Stimulated activated CD8-positive, alpha-beta memory T cell treated with anti-CD3 and anti-CD28 coated beads, Interleukin-7, amount 100 ng/mL, for 24 hours (primary cell): ENCODE data around the gene MAB21L1.

Source experiments
- DNase-seq: peaks from one replicate; pipeline ENCODE4 v3.0.0-alpha.2; 2020; ENCODE audit warnings: low read depth

Gene MAB21L1

DNA sequence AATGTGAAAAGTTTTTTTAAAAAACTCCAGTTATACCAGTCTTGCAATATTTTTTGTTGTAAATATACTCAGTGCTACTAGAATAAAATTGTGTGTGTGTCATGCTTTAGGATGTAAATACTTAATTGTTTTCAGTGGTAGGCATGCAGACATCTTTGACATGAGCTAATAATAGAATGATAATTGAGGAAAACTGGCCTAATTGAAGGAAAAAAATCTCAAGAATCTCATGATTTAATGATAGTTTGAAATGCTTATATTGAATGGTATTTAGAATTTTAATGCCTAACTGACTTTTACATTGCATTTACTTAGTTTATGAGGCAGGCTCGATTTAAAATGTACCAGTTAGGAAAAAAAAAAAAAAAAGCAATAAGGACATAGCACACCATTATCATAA is 3.2 kb upstream of the MAB21L1 start:
- no peak for DNase-seq

DNA sequence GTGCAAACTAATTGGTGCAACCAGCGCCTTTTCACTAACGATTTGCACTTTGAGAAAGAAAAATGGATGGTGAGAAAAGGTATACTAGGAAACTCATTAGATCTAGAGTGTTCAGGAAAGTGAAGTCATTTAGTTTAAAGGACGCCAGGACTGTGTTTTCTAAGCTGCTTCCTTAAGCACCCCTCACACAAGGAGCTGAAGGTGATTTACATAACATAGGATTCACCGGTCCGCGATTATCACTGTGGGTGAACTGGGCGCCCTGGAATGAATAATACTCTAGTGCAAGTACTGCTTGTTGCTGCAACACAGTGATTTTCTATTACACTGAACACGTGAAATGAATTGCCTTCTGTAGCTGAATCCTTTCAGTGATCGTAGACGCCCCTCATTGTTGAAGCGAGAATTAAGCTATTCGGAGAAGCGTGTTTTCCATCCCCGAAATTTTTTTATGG is 2.6 kb upstream of the MAB21L1 start:
- DNase-seq: no peak

DNA sequence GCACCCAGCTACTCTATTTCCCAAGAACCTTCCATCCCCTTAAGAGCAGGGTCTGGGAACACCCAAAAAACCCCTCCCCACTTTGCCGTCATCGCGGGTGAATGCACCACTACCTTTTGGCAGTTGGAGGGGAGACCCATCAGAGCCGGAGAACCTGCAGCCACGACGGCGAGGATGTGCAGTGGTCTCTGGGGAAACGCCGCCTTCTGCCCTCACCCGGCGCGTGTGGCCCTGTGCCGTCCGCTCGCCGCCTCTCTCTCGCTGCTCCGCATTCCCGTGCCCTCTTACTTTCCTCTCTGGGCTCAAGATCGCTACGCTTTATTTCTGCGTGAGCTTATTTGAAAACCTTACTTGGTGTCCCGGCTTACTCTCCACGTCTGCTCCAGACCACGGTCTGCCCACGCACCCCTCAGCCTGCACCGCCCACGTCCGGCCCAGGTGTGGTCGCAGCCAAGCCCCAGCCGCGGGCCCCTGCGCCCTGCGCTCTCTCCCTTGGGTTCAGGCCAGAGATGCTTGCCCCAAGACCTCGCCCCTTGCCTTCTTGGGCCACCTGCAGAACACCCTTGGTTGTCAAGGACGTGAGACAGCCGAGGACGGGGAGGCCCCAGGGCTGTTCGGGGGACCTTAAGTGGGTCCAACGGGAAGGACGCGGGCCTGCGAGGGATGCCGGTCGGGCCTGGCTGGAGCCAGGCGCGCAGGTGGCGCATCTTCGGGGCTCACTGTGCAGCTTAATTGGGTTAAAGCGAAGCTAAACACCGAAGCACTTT is 2.0 kb upstream of the MAB21L1 start:
- DNase-seq: no peak

DNA sequence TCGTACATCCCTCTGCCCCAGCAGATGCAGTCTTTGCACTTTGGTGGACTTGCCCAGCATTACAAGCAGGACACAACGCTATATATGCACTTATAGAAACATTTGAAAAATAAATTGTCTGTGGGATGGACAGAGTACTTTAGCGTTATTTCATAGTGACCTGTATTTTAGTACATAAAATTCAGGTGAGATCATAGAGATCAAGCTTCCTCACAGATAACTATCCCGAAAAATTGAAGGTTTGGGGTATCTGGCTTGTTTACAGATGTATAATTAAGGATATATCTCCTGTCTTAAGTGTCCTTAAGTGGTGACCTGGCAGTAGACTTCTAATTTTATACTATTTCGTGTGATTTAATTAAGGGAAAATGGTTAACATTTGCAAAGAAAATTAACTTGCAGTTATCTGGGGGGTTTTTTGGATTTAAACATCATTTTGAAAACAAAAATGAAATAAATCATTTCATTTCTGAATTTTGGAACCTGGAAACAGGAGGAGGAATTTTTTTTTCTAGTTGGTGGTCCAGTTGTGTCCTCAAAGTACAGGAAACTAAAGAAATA is 977 bp upstream of the MAB21L1 start:
- no peak for DNase-seq

DNA sequence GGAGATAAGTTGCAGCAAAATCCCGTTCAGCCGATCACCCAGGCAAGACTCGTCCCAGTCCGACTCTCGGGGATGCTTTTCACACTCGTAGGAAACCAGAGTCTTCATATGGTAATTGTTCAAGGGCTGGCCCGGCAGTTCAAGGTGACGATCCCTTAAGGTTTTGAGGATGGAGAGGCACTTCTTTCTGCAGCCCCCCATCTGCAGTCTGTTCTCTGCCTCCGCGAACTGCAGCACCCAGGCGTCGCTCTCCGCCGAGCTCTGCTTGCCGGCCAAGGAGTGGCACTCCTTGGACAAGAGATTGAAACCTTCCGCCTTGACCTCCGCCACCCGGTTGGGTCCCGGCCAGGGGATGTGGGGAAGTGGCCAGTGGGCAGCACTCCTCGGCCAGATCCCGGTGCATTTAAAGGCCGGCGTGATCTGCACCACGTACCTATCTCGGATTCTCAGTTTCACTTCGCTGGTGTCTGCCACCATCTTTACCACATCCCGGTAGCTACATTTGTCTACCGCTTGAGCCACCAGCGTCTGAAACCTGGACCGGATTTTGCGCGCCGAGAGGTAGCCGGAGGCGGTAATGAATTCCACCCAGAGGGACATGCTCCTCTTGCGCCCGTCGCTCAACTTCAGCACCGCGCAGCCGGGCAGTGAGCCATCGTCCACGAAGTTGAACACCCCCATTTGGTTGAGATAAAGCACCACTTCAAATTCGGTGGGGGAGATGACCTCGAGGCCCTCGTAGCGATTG is 1.1 kb downstream of the MAB21L1 start:
- DNase-seq: no peak

DNA sequence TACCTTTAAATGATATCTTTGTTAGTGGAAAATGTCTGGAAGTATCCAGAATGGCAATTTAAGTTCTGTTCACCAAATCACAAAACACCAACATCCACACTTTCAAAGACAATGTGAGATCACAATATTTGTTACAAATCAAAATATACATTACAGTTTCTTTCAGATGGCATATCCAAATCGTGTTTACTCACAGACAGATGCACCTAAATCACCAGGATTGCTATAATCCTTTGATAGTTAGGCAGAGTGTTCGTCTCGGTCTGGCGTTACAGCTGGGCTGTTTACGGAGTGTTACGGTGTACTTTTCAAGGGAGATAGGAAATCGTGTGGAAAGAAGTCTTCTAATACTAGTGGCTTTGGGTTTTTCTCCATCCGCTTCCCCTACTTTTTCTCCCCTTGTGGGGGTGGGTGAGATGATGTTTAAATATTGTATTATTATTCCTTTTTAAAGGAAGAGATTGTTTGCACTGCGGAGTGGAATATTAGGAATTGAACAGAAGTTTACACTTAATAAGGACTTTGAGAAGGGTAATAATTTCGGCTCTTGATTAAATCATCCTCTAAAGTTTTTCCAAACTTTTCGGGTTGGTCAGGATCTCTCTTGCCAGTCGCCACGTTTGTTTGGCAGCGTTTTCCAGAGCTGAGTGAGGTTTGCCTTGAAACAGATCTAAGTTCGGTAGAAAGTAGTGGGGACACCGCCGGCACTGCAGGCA is 1.8 kb downstream of the MAB21L1 start:
- DNase-seq: no peak

DNA sequence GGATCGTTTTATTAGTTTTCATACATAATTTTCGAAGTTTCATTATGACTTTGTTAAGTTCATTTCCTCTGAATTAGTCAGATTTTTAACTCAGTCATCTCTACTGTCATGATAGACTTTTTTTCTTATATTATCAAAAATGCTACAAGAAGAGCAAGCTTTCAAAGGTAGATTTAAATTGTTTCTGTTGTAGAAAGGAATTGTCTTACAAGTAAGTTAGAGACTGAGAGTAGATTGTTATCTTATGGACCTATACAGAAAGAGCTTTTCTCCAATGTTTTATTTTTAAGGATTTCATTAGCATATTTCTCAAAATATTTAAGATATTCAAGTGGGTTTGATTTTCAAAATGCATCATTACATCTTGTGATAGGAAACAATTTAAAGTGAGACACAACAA is 2.7 kb downstream of the MAB21L1 start:
- DNase-seq: no peak

DNA sequence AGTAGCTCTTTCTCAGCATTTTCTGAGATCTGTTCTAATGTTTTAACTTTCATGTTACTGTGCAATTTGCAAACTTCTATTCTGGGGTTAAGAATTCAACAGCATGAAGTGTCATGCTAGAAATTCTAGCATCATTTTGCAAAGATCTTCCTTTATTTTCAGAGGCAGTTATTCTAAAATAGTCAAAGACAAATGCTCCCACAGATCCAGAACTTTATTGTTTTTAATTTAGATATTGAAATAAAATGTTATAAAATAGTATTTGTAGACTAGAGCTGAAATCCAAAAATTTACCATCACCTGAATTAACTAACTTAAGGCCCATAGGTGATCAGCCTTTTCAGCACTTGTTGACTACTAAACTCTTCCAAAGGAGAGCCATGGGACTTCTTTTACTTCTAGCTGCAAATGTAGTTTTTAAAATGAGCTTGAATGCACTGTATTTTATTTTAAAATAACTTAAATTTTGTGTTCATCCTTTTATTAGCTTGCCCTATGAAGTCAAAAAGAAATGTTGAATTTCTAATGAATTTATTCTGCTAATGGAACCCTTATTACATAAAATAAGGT is 3.2 kb downstream of the MAB21L1 start:
- DNase-seq: no peak

DNA sequence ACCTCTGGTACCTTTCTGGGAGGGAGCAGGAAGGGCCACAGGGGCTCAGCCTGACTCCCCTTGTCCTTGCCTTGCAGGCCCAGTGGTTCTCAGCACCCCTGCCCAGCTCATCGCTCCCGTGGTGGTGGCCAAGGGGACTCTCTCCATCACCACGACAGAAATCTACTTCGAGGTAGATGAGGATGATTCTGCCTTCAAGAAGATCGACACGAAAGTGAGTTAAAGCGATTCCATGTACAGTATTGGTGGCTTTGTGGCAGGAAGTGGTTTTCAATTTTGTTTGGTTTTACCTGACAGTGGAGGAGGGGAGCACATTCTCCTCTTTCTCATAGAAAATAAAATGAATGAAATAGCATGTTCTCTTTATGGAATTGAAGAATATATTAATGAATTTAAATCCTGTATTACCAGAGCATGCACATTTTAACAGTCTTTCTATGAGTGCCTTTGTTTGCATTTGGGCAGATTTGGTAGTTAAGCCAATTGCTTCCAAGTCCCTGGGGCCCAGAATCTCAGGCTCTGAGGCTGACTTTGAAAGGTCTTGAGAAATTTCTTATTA is 4.1 kb downstream of the MAB21L1 start:
- no peak for DNase-seq

DNA sequence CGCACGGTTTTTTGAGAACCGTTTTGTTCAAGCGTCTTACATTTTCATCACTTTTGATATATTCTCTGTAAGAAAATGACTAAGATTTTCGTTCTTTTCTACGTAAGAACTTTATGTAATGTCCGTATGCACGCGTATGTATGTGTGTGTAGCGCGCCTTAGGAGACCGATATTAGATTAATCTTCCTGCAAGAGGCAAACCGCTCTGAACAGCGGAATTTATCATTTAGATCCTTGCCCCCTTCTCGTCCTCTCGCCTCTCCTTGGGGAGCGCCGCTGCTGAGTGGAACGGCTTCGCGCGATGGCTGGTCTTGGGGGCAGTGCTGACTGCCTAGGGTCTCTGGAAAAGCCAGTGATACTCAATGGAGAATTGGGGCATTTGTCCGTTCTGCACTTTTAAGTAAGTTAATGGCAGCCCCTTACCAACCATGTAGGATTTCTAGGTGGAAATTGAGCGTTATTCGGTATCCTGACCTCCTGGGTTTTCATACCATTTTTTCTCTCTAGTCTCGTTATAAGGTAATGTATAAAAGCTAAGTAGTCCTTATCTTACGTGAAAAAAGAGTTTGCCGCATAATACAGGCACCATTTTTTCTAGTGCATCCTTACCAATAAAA is 4.7 kb downstream of the MAB21L1 start:
- no peak for DNase-seq

DNA sequence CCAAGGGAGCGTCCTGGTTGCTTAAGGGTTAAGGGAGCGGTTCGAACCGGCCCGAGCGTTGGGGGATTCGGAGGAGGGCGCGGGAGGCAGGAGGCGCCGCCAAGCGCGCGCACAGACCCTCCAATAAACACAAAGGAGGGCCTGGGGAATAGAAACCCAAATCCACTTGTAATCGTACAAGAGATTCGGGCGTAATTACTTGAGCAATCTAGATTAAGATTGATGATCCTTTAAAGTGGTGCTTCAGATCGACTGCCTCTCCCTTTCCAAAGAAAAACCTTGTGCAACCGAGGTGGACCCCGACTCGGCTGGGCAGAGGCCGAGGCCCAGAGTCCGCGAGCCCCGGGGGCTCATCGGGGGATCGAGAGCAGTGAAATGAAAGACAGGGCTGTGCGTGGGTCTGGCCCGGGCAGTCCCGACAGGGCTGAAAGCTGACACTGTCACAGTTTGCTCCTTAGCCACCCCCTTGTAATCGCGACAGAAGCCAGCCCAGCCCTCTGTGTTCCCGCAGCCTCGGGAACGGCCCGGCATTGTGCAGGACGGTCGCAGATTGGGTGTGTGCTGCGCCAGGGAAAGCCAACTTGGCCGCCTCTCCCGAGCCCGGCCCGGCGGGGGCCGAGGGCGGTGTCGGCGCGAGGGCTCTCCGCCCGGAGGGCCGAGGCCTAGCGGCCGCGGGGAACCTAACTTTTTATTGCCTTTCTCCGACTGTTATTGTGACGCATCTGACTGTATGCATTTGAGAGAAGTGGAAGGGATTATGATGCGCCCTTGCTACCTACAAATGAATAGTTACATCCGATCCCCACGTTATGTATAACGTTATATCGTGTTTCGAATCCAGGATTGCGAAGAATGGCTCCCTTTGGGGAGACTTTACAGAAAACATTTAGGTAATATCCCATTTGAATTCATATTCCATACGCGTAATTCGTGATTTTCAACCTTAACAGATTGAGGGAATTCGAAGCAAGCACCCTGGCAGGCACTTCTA is 5.5 kb downstream of the MAB21L1 start:
- no peak for DNase-seq

DNA sequence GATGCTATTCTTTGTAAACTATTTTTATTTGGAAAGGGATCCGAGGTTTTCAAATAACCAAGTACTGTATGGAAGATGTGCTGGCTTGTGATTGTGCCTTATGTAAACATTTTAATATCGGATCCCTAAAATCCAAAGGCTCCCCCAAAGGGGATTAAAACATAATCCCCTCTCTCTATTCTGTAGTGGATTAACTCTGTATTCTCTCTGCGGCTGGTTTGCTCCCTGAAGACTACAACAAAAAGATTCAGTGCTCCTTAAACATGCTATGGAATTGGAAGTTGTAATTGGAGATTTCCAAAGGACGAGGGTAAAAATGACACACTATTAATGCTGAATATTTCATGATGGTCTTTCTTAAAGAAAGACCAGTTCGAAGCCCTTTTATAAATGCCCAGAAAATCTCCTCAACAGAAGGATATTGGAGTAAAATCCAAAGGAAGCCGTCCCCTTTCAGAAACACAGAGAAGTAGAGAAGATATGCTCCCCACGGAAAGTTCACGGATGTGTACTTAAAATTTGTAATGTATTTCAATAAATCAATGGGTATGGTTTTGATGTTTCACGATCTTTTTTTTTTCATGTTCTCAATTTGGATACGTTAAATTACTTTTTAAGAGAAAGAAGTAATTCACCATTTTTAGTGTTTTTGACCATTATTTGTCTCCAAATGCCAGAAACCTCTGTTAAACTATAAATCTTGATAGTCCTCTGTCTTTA is 6.5 kb downstream of the MAB21L1 start:
- no peak for DNase-seq

DNA sequence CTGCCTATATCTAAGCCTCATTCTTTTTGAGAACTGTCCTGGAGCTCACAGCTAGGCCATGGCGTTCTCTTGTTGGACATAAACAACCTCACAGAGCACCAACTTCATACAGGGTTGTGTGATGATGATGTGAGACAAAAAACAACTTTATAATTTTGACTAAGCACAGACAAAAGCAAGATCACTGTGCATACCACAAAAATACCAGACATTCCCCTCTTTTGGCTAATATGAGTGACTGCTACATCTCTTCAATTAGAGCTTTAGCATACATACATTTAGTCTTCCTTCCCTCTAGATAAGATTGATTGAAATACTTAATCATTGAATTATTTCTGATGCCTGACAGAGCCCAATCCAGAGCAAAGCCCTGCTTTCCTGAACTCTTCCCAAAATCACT is 8.3 kb downstream of the MAB21L1 start:
- no peak for DNase-seq

DNA sequence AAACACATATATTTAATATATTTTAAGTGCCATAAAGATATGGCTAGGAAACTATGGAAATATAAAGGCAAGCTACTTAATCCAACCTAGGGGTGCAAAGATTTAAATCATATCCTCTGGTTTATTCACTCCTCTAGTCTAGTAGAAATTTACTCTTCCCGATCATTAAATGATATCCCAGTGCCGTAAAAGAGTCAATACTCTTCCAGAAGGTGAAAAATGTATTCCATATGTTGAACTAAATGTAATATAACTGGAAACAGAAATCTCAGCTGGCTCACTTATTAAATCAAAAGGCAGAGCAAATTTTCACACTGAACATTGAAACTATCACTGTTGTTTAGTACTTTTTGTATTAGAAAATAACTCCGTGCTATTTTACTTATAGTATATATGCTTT is 11.1 kb downstream of the MAB21L1 start:
- DNase-seq: no peak

DNA sequence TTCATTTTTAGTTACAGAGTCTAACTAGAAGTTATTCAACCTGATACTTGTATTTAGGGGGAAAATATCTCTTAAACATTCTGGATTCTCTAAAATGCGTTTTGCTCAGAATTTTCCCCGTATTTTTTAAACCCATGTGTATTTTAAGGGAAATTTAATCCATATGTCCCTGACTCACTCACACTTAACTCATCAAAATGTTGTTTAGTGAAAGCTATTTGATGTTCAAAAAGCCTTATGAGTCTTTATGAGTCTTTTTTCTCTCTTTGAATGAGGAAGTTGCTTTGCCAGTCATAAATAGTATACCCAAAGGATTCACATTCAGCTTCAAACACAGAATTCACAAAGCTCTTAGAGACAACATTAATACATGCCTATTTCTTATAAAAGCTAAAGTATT is 16.4 kb downstream of the MAB21L1 start:
- no peak for DNase-seq

DNA sequence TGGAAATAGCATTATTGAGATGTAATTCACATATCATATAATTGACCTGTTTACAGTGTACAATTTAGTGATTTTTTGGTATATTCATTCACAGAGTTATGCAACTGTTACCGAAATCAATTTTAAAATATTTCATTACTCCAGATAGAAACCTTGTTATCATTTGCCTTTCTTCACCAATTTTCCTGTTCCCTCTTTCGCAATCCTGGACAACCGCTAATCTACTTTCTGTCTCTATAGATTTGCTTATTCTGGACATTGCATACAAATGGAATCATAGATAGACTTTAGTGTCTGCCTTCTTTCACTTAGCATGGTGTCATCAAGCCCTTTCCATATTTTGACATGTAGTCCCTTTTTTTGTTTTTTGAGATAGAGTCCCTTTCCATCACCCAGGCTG is 19.2 kb downstream of the MAB21L1 start:
- DNase-seq: no peak

DNA sequence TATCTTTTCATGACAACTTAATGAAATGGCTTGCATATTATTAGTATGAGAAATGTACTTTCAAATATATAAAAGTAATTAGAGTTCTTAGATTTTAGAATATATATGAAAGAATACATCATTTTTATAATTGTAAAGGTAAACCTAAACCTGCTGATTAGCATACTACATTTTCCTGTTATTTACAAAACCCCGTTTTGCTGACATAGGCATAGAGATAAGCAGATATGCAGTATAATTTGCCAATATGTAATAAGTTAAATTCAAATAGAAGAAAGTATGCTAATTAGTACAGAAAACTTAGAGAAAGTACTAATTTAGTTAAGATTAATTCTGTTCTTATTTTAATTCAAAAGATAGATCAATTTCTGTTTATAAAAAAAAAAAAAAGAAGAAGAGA is 21.5 kb downstream of the MAB21L1 start:
- DNase-seq: no peak

DNA sequence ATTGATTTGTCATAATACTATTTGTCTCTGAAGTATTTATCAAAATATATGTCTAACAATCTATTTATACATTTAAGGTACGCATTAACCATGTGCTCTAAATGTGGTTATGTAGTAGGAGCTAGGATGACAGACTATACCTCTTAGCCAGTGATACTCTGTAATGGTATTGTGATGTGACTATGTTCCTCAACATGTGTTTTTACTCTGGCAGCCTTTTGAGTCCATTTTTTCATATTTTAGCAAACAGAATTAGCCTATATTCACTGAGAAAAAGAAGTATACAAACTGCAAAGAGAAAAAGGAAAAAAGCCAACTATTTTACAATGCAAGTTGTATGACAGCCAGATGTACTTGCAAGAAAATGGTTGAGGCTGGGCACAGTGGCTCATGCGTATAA is 26.7 kb downstream of the MAB21L1 start:
- no peak for DNase-seq

DNA sequence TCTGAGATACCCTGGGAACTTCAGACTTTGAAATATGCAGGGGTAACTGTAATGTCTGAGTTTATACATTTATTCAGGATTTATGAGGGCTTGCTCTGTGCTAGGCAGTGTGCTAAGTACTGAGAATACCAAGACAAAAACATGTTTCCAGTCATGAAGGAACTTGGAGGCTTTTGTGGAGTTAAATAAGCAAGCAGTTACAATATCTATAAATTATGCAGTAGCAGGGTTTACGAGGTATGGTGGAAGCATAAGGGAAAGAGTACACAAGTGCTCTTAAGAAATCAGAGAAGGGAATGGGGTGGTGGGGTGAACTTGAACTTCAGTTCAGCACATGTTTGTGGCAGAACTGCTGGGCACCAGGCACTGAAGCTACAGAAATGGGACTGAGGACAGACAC is 28.0 kb downstream of the MAB21L1 start:
- DNase-seq: no peak
